Tongue (tissue), 2 donors: ENCODE data around the gene TGFA. TPM values are rescaled to one million over a fixed set of nuclear protein-coding genes. Genes with fewer than 3 reads are reported as not detected.

Source experiments
- DNase-seq: peaks from one replicate; pipeline ENCODE4 v3.0.0-alpha.2; 2015
- total RNA-seq: library from RNA; depleted of rRNA; stranded (reverse); fragments of >200 nt; gene quantifications from one replicate; pipeline ENCODE4 v1.2.3, GENCODE V29; 2014

Gene TGFA
- total RNA-seq, 1 donor from 2014 or later: 6.3 TPM

DNA sequence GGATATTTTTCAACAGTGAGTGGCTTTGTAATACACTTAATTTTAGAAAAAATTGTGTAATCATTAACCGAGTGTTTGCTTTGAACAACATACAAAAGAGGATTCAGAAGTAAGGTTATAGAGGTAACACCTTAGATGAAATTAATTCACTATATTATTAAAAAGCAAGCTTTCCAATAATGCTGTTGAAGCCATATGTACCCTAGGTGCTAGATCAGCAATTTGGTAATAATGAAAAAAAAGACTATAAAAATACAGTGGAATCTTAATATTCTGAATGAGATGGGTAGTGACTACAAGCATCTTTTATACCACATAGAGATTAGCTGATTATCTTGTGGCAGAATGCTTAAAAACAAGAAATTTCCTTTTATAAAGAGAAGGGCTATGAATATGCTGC lies 136.6 kb downstream of the TGFA start:
- DNase-seq: no peak

DNA sequence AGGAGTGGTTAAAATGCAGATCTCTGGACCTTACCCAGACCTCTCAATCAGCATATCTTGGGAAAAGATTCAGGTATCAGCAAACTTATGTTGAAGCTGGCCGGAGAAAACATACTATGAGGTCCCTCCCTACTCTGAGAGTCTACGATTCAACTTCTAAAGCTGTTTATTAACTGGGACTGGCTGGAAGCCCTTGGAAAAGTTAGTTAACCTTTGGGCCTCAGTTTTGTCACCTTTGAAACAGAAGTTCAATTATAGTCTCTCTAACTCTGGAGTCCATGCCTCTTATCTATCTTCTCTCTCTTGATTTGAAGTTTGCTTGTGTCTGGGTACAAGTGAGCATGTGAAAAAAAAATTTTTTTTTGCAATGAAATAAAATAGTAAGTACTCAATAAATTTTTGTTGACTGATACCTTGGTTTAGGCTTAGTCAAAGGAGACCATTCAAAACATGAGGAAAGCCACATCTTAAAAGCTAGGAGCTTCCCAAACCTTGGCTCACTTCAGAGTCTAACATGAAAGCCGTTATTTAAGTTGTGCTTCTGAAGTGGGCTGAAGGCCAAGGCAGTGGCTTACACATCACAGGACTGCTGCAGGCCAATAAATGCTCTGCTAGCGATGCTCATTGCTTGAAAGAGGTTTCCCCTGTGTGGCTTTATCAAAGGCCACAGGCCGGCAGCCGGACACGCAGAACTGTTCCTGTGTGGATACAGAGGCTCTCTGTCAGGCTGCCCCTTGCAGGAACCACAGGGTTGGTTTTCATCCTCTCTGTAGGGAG lies 141.1 kb downstream of the TGFA start:
- peak; percentile 58 for DNase-seq

DNA sequence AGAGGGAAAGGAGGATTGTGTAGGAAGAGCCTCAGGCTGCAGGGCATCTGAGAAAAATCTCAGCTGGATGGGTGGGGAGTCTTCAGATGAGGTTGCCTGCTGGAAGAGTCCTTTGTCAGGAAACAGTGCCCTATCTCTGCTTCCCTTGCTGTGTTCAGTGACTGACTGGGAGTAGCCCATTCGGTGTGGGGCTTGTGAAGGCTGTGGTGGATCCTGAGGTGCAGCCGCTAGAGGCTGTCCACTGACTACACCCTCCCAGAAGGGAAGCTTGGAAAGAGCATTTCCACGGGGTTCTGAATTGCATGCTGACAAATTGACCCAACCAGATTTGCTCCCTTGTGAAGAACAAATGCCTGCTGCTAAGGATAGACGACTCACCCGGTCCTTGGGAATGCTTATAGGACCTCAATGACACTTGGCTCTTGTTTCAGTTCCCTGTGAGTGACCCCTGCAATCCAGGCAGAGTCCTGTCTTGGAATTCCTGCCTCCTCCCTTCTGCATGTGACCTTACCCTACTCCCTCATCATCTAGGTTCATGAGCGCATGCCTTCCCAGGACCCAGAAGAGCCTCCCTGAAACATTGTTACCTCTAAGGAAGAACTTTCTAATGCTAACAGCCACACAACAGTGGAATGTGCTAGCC lies 142.0 kb downstream of the TGFA start:
- DNase-seq: no peak

DNA sequence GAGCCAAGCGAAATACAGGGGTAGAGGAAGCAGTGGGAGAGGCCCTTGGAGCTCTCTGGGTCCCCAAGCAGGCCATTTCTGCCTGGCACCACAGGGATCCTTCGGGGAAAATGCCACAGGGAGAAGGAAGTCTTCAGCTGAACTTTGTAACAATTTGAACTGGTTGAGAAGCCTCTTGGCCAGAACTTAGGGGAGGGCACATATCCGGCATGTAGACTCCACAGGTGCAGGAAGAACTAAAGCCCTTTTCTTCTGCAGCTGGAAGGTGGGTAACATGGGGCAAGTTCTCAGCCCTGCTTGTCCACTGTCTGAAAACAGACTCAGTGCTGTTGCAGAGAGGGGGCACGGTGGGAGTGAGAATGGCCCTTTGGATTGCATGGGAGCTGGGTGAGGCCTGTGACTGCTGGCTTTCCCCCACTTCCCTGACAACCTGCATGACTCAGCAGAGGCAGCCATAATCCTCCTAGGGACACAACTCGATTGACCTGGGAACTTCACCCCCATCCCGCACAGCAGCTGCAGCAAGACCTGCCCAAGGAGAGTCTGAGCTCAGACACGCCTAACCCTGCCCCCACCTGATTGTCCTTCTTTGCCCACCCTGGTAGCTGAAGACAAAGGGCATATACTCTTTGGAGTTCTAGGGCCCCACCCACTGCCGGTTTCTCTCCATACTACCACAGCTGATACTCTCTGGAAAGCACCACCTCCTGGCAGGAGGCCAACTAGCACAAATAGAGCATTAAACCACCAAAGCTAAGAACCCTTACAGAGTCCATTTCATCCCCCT lies 150.2 kb downstream of the TGFA start:
- peak; percentile 50 for DNase-seq

DNA sequence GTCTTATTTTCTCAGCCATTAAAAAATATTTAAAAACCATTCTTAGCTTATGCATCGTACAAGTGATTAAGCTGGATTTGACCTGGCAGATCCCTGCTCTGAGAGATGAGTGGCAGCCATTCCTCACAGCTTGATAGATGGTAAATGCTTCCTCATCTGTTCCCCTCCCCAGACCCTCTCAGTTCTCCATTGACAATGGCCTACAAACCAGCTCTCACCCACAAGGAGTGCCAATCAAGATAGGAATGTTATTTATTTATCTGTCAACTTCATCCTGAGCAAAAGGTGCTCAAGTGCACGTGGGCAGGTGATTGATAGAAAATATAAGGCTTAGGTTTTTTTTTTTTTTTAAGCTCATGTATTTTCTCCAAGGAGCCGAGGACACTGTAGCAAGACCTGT lies 153.1 kb downstream of the TGFA start:
- DNase-seq: no peak

DNA sequence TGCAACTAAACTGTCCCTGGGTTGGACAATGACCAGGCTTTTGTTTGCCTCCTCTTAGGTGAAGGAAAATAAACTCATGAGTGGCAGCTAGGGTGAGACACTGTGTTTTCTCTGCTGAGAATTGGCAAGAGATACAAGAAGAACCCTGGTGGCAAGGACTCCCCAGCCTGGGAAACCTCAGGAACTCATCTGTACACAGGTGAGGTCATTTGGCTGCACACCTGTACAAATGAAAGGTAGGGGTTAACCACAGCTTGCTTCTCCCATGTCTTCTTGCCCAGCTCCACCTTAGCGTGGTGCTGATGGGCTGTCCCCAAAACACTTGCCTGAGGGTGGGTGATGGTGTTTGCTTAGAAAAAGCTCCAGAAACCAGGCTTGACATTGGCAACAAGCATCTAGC lies 154.6 kb downstream of the TGFA start:
- no peak for DNase-seq

Other genes with a start within 250 kb of the TGFA start
- 2.8 TPM for gene ADD2, start 214.4 kb upstream of the TGFA start, total RNA-seq
- gene FIGLA, start 236.8 kb upstream of the TGFA start, total RNA-seq: not detected